ENCODE data around the gene RNF130. TPM values are rescaled to one million over a fixed set of nuclear protein-coding genes. Genes with fewer than 3 reads are reported as not detected.

RNF130 gene
- total RNA-seq, 1 donor from 2014 or later, result 52.1 TPM

- H3K9me3 Mint-ChIP-seq, result no peaks in the 10 kb centered on the region
- TF ChIP-seq CTCF (conservative IDR thresholded peaks at IDR 0.05), result no peak
- H3K27ac Mint-ChIP-seq, result no peak overlapping the region
- no peaks in the 10 kb centered on the region for H3K27me3 Mint-ChIP-seq
- DNase-seq (ENCODE audit: extremely low spot score, unreplicated experiment), result no peak
- no peak overlapping the region for H3K4me3 Mint-ChIP-seq
- H3K4me1 Mint-ChIP-seq (ENCODE audit: unreplicated experiment), result peaks cover 10% of the 10 kb centered on the region
- H3K36me3 Mint-ChIP-seq, result peaks cover 25% of the 10 kb centered on the region
These were observed 116.5 kb downstream of the RNF130 start for GRCh38 chr5:179955062-179955461.

GRCh38 chr5:179954434-179954833 is 117.1 kb downstream of the RNF130 start:
- Mint-ChIP-seq H3K9me3 (no peaks in the 10 kb centered on the region), H3K4me3 (no peak overlapping the region), H3K27me3 (no peaks in the 10 kb centered on the region), H3K4me1 (ENCODE audit: unreplicated experiment) (peaks cover 10% of the 10 kb centered on the region), H3K27ac (no peak overlapping the region), H3K36me3 (peaks cover 25% of the 10 kb centered on the region)
- no peak for TF ChIP-seq CTCF (conservative IDR thresholded peaks at IDR 0.05)
- no peak for DNase-seq (ENCODE audit: extremely low spot score, unreplicated experiment)

- DNase-seq (ENCODE audit: extremely low spot score, unreplicated experiment), result no peak
- Mint-ChIP-seq H3K4me1 (ENCODE audit: unreplicated experiment) (peaks cover 10% of the 10 kb centered on the region), H3K27ac (no peak overlapping the region), H3K9me3 (no peaks in the 10 kb centered on the region), H3K4me3 (no peak overlapping the region), H3K27me3 (no peaks in the 10 kb centered on the region), H3K36me3 (peaks cover 25% of the 10 kb centered on the region)
- TF ChIP-seq CTCF (conservative IDR thresholded peaks at IDR 0.05), result no peak
These were observed 117.6 kb downstream of the RNF130 start for GRCh38 chr5:179953987-179954386.

GRCh38 chr5:179936976-179937681 is 134.4 kb downstream of the RNF130 start:
- Mint-ChIP-seq H3K4me1 (ENCODE audit: unreplicated experiment) (peaks cover 3% of the 10 kb centered on the region), H3K9me3 (peaks cover 4% of the 10 kb centered on the region), H3K36me3 (peaks cover 9% of the 10 kb centered on the region), H3K27ac (no peak overlapping the region), H3K4me3 (no peak overlapping the region), H3K27me3 (no peaks in the 10 kb centered on the region)
- no peak for DNase-seq (ENCODE audit: extremely low spot score, unreplicated experiment)
- no peak for TF ChIP-seq CTCF (conservative IDR thresholded peaks at IDR 0.05)

GRCh38 chr5:179930788-179931473 is 140.6 kb downstream of the RNF130 start:
- peaks cover 3% of the 10 kb centered on the region for H3K36me3 Mint-ChIP-seq
- no peak for TF ChIP-seq CTCF (conservative IDR thresholded peaks at IDR 0.05)
- H3K9me3 Mint-ChIP-seq, result peaks cover 8% of the 10 kb centered on the region
- no peak overlapping the region for H3K4me3 Mint-ChIP-seq
- H3K4me1 Mint-ChIP-seq (ENCODE audit: unreplicated experiment), result peaks cover 3% of the 10 kb centered on the region
- no peaks in the 10 kb centered on the region for H3K27me3 Mint-ChIP-seq
- DNase-seq (ENCODE audit: extremely low spot score, unreplicated experiment), result peak; percentile 16
- no peak overlapping the region for H3K27ac Mint-ChIP-seq
